ENCODE results near the gene BST2. TPM values are rescaled to one million over a fixed set of nuclear protein-coding genes. Genes with fewer than 3 reads are reported as not detected.

BST2 gene, protein sequence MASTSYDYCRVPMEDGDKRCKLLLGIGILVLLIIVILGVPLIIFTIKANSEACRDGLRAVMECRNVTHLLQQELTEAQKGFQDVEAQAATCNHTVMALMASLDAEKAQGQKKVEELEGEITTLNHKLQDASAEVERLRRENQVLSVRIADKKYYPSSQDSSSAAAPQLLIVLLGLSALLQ
- total RNA-seq (ENCODE audit: unreplicated experiment), result 97.8 TPM
- long read RNA-seq, transcript BST2-201 (5 exons, 1,019 nt), result major isoform, 88 of 95 reads
- long read RNA-seq, partial matches to known transcripts, result 1 of 95 reads
- long read RNA-seq, other reads (novel, unspliced or antisense), result 6 of 95 reads

DNA sequence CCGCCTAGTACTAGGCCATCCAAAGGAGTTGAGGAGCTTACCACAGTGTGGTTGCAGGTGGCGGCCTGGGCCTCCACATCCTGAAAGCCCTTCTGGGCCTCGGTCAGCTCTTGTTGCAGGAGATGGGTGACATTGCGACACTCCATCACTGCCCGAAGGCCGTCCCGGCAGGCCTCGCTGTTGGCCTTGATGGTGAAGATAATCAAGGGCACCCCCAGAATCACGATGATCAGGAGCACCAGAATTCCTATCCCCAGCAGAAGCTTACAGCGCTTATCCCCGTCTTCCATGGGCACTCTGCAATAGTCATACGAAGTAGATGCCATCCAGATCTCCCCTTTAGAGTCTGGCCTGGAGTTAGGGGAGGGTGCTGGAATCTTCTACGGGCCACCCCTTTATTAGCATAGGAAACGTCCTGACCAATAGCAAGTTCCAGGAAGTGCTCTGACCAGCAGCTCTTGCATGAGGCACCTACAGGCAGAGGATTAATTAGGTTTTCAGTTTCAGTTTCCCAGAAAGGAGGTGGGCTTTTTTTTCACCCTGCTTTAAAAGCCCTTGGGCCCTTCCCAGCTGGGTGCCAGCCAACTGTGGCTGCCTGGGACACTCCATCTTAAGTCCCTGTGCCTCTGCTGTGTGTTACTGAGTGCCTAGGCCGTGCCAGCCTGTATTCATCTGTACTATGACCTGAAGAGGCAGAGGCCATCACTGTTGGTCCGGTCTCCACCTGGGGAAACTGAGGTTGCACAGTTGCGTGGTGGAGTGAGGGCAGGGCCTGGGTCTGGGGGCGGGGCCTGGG, at the start of gene BST2:
Gene BST2 (minus strand): TSS at position 381 of the 796 bp plus-strand sequence. CDS start 55 bp downstream, at position 326.
- H3K27ac Mint-ChIP-seq (ENCODE audit: unreplicated experiment), result peak within 1 kb of the TSS; percentile 72
- H3K4me3 Mint-ChIP-seq (ENCODE audit: unreplicated experiment), result peak within 1 kb of the TSS; percentile 88

DNA sequence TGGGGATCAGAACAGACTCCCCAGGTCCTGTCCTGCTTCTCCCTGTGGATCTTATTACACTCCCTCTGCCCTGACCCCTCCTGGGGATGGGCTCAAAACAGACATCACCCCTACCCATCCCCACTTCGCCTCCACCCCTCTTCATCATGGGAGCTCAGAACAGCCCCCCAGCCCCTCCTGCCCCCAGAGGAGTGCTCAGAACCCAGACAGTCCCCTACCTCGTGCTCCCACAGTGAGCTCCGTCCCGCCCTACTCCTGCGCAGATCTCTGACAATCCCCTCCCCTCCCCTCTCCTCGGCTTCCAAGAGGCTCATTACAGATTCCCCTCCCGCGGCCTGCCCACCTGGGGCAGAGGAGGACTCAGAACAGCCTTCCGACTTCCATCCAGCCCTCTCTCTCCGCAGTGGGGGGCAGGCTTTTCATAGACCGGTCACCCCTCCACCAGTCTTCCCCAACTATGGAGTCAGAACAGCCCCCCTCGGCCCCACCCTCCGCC, 49.2 kb upstream of the BST2 start:
- TF ChIP-seq, protein P1, sequence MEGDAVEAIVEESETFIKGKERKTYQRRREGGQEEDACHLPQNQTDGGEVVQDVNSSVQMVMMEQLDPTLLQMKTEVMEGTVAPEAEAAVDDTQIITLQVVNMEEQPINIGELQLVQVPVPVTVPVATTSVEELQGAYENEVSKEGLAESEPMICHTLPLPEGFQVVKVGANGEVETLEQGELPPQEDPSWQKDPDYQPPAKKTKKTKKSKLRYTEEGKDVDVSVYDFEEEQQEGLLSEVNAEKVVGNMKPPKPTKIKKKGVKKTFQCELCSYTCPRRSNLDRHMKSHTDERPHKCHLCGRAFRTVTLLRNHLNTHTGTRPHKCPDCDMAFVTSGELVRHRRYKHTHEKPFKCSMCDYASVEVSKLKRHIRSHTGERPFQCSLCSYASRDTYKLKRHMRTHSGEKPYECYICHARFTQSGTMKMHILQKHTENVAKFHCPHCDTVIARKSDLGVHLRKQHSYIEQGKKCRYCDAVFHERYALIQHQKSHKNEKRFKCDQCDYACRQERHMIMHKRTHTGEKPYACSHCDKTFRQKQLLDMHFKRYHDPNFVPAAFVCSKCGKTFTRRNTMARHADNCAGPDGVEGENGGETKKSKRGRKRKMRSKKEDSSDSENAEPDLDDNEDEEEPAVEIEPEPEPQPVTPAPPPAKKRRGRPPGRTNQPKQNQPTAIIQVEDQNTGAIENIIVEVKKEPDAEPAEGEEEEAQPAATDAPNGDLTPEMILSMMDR (IDR thresholded peaks at IDR 0.05; ENCODE audit: unreplicated experiment), result no peak
- no peaks in the 10 kb centered on the region for H3K36me3 Mint-ChIP-seq (ENCODE audit: low read depth, unreplicated experiment)
- no peaks in the 10 kb centered on the region for H3K9me3 Mint-ChIP-seq (ENCODE audit: unreplicated experiment)
- no peak overlapping the region for H3K4me3 Mint-ChIP-seq (ENCODE audit: unreplicated experiment)
- no peak overlapping the region for H3K27ac Mint-ChIP-seq (ENCODE audit: unreplicated experiment)
- peaks cover 9% of the 10 kb centered on the region for H3K27me3 Mint-ChIP-seq (ENCODE audit: unreplicated experiment)
- H3K4me1 Mint-ChIP-seq (ENCODE audit: unreplicated experiment), result no peaks in the 10 kb centered on the region
- no peak for DNase-seq (ENCODE audit: low spot score)

More for the DNA sequence above, at the start of gene BST2:
- H3K9me3 Mint-ChIP-seq (ENCODE audit: unreplicated experiment), result no peaks in the 10 kb centered on the region
- TF ChIP-seq, protein P1 (IDR thresholded peaks at IDR 0.05; ENCODE audit: unreplicated experiment), result no peak
- DNase-seq (ENCODE audit: low spot score), result no peak
- H3K27me3 Mint-ChIP-seq (ENCODE audit: unreplicated experiment), result peaks cover 6% of the 10 kb centered on the region
- H3K4me1 Mint-ChIP-seq (ENCODE audit: unreplicated experiment), result peaks cover 34% of the 10 kb centered on the region
- H3K36me3 Mint-ChIP-seq (ENCODE audit: low read depth, unreplicated experiment), result peaks cover 4% of the 10 kb centered on the region

DNA sequence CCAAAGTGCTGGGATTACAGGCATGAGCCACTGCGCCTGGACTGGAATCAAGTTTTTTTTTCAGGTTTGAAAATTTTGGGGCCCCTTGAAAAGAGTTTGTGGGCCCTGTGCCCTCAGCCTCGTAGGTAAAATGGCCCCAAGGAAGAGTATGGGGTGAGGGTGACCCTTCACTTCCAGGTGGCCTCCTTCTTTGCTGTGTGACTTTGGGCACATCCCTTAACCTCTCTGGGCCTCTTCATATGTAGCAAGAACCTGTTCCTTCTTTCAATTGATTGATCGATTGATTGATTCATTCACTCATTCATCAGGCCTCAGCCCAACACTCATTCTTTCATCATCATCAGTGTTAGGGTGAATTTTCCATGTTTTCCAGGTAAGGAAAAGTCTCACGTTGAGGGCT, 46.4 kb upstream of the BST2 start:
- Mint-ChIP-seq H3K27ac (ENCODE audit: unreplicated experiment) (no peak overlapping the region), H3K9me3 (ENCODE audit: unreplicated experiment) (no peaks in the 10 kb centered on the region), H3K36me3 (ENCODE audit: low read depth, unreplicated experiment) (no peaks in the 10 kb centered on the region), H3K27me3 (ENCODE audit: unreplicated experiment) (peaks cover 12% of the 10 kb centered on the region), H3K4me1 (ENCODE audit: unreplicated experiment) (no peaks in the 10 kb centered on the region), H3K4me3 (ENCODE audit: unreplicated experiment) (no peak overlapping the region)
- no peak for DNase-seq (ENCODE audit: low spot score)
- TF ChIP-seq, protein P1 (IDR thresholded peaks at IDR 0.05; ENCODE audit: unreplicated experiment), result no peak

DNA sequence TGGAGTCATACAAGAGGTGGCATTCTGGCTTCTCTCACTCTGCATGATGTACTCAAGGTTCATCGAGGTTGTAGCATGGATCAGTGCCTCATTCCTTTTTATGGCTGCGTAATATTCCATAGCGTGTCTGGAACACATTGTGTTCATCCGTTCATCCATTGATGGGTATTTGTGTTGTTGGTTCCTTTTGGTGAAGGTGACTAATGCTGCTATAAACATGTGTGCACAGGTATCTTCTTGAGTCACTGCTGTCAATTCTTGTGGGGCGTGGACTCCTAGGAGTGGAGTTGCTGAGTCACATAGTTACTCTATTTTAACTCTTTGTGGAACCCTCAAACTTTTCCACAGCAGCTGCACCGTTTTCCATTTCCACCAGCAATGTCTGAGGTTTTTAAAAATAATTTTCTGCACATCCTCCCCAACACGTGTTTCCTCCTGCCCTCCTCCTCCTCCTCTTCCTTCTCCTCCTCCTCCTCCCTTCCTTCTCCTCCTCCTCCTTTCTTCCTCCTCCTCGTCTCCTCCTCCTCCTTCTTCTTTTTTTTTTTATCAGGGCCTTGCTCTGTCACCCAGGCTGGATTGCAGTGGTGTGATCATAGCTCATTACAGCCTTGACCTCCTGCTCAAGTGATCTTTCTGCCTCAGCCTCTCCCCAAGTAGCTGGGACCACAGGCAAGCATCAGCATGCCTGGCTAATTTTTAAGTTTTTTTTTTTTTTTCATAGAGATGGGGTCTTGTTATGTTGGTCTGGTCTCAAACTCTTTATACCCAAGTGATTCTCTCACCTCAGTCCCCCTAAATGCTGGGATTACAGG, 45.0 kb upstream of the BST2 start:
- no peaks in the 10 kb centered on the region for H3K4me1 Mint-ChIP-seq (ENCODE audit: unreplicated experiment)
- H3K27me3 Mint-ChIP-seq (ENCODE audit: unreplicated experiment), result peaks cover 12% of the 10 kb centered on the region
- no peak for DNase-seq (ENCODE audit: low spot score)
- no peaks in the 10 kb centered on the region for H3K36me3 Mint-ChIP-seq (ENCODE audit: low read depth, unreplicated experiment)
- no peak overlapping the region for H3K4me3 Mint-ChIP-seq (ENCODE audit: unreplicated experiment)
- no peak overlapping the region for H3K27ac Mint-ChIP-seq (ENCODE audit: unreplicated experiment)
- H3K9me3 Mint-ChIP-seq (ENCODE audit: unreplicated experiment), result no peaks in the 10 kb centered on the region
- TF ChIP-seq, protein P1 (IDR thresholded peaks at IDR 0.05; ENCODE audit: unreplicated experiment), result no peak
